Effector memory CD4-positive, alpha-beta T cell (primary cell): ENCODE measurements around the gene CEP112.
"Not testable (repeated sequence)": the region's sequence is repeated elsewhere in the genome, so short reads cannot be mapped to it uniquely, and the experiment has no call there.

ENCODE experiments used
- DNase-seq, 3 donors: peaks; one replicate each; pipeline ENCODE4 v3.0.0-alpha.2; 2020
- H3K27ac ChIP-seq: 2 replicates; pipeline ENCODE4 v1.7.0; 2013; ENCODE audit warnings: mild to moderate bottlenecking, low read length, moderate library complexity; ENCODE audit not compliant: insufficient read depth, poor library complexity, severe bottlenecking
- H3K27me3 ChIP-seq: replicated peaks from 2 replicates; pipeline ENCODE4 v1.7.0; 2013; ENCODE audit warnings: mild to moderate bottlenecking, low read length; ENCODE audit not compliant: insufficient read depth, control insufficient read depth, poor library complexity, severe bottlenecking
- H3K36me3 ChIP-seq: 2 replicates; pipeline ENCODE4 v1.7.0; 2013; ENCODE audit warnings: mild to moderate bottlenecking, low read length, moderate library complexity; ENCODE audit not compliant: control insufficient read depth, insufficient read depth
- H3K4me1 ChIP-seq: 2 replicates; pipeline ENCODE4 v1.7.0; 2013; ENCODE audit warnings: low read length, mild to moderate bottlenecking; ENCODE audit not compliant: control insufficient read depth, insufficient read depth, poor library complexity, severe bottlenecking
- H3K4me3 ChIP-seq: 2 replicates; pipeline ENCODE4 v1.7.0; 2013; ENCODE audit warnings: low read length, low read depth, mild to moderate bottlenecking; ENCODE audit not compliant: insufficient read depth, poor library complexity, severe bottlenecking
- H3K9me3 ChIP-seq: 2 replicates; pipeline ENCODE4 v1.7.0; 2013; ENCODE audit warnings: mild to moderate bottlenecking, low read length, moderate library complexity; ENCODE audit not compliant: control insufficient read depth

CEP112 gene

GRCh38 chr17:65797809-65798208 is 394.1 kb downstream of the CEP112 start:
- peak in 1 of 3 donors; percentile 1 for DNase-seq

GRCh38 chr17:65797101-65797500 is 394.8 kb downstream of the CEP112 start:
- Histone ChIP-seq H3K27me3 (no peaks in the 10 kb centered on the region), H3K4me3 (no peak overlapping the region), H3K36me3 (no peaks in the 10 kb centered on the region), H3K4me1 (no peaks in the 10 kb centered on the region), H3K27ac (no peak overlapping the region), H3K9me3 (no peaks in the 10 kb centered on the region)
- no peak for DNase-seq

More at GRCh38 chr17:65797809-65798208, 394.1 kb downstream of the CEP112 start:
- H3K36me3 ChIP-seq, result no peaks in the 10 kb centered on the region
- no peaks in the 10 kb centered on the region for H3K9me3 ChIP-seq
- no peaks in the 10 kb centered on the region for H3K27me3 ChIP-seq
- no peaks in the 10 kb centered on the region for H3K4me1 ChIP-seq
- H3K27ac ChIP-seq, result no peak overlapping the region
- H3K4me3 ChIP-seq, result no peak overlapping the region

- Histone ChIP-seq H3K4me3 (no peak overlapping the region), H3K27ac (no peak overlapping the region), H3K27me3 (no peaks in the 10 kb centered on the region), H3K36me3 (no peaks in the 10 kb centered on the region), H3K9me3 (no peaks in the 10 kb centered on the region), H3K4me1 (no peaks in the 10 kb centered on the region)
- no peak for DNase-seq
These were observed 397.4 kb downstream of the CEP112 start for GRCh38 chr17:65794572-65794971.

GRCh38 chr17:65790241-65790640 is 401.7 kb downstream of the CEP112 start:
- Histone ChIP-seq H3K36me3 (no peaks in the 10 kb centered on the region), H3K4me1 (no peaks in the 10 kb centered on the region), H3K9me3 (no peaks in the 10 kb centered on the region), H3K27me3 (no peaks in the 10 kb centered on the region), H3K27ac (no peak overlapping the region), H3K4me3 (no peak overlapping the region)
- DNase-seq, result no peak

- no peak for DNase-seq
- Histone ChIP-seq H3K4me1 (no peaks in the 10 kb centered on the region), H3K4me3 (no peak overlapping the region), H3K27ac (no peak overlapping the region), H3K9me3 (no peaks in the 10 kb centered on the region), H3K36me3 (no peaks in the 10 kb centered on the region), H3K27me3 (no peaks in the 10 kb centered on the region)
These were observed 404.4 kb downstream of the CEP112 start for GRCh38 chr17:65787503-65787902.

GRCh38 chr17:65786479-65786878 is 405.5 kb downstream of the CEP112 start:
- Histone ChIP-seq H3K4me3 (no peak overlapping the region), H3K9me3 (no peaks in the 10 kb centered on the region), H3K36me3 (no peaks in the 10 kb centered on the region), H3K27ac (no peak overlapping the region), H3K4me1 (no peaks in the 10 kb centered on the region), H3K27me3 (no peaks in the 10 kb centered on the region)
- no peak for DNase-seq

- Histone ChIP-seq H3K9me3 (no peaks in the 10 kb centered on the region), H3K27ac (no peak overlapping the region), H3K27me3 (no peaks in the 10 kb centered on the region), H3K4me1 (no peaks in the 10 kb centered on the region), H3K4me3 (no peak overlapping the region), H3K36me3 (no peaks in the 10 kb centered on the region)
- no peak for DNase-seq
These were observed 406.8 kb downstream of the CEP112 start for GRCh38 chr17:65785109-65785508.

- no peak for DNase-seq
- H3K4me3 ChIP-seq, result no peak overlapping the region
- no peaks in the 10 kb centered on the region for H3K4me1 ChIP-seq
- no peaks in the 10 kb centered on the region for H3K36me3 ChIP-seq
- H3K27ac ChIP-seq, result no peak overlapping the region
- no peaks in the 10 kb centered on the region for H3K27me3 ChIP-seq
- H3K9me3 ChIP-seq, result no peaks in the 10 kb centered on the region
These were observed 408.0 kb downstream of the CEP112 start for GRCh38 chr17:65783845-65784334.

GRCh38 chr17:65782104-65782706 is 409.7 kb downstream of the CEP112 start:
- H3K4me3 ChIP-seq, H3K36me3 ChIP-seq, H3K9me3 ChIP-seq, H3K27ac ChIP-seq, DNase-seq, H3K27me3 ChIP-seq, H3K4me1 ChIP-seq: not testable (repeated sequence)

GRCh38 chr17:65780111-65780510 is 411.8 kb downstream of the CEP112 start:
- Histone ChIP-seq H3K27me3 (no peaks in the 10 kb centered on the region), H3K27ac (no peak overlapping the region), H3K4me1 (no peaks in the 10 kb centered on the region), H3K36me3 (no peaks in the 10 kb centered on the region), H3K9me3 (no peaks in the 10 kb centered on the region), H3K4me3 (no peak overlapping the region)
- DNase-seq, result no peak
